HepG2 (cell line): ENCODE results near the gene NFRKB. TPM values are rescaled to one million over a fixed set of nuclear protein-coding genes. Genes with fewer than 3 reads are reported as not detected.
A peak's percentile ranks its signal among the peaks of the same experiment; 100 is the strongest.

Experiments
- FLYWCH1 ChIP-seq: sonication (generic); formaldehyde crosslinking; IDR thresholded peaks from 2 replicates; pipeline ENCODE4 v1.8.1; 2023; ENCODE audit warnings: mild to moderate bottlenecking, missing genetic modification reagents
- HDAC1 ChIP-seq: sonication (generic); formaldehyde crosslinking; IDR thresholded peaks from 2 replicates; pipeline ENCODE4 v1.5.1; 2020; ENCODE audit warnings: mild to moderate bottlenecking, missing genetic modification reagents
- KAT2B ChIP-seq: fragments of 150-350 bp; IDR thresholded peaks from 2 replicates; pipeline ENCODE4 v1.6.1; 2014; ENCODE audit warnings: low read depth, low read length, borderline replicate concordance
- SAFB2 ChIP-seq: sonication (generic); formaldehyde crosslinking; IDR thresholded peaks from 2 replicates; pipeline ENCODE4 v1.5.1; 2020; ENCODE audit warnings: missing genetic modification reagents, low read depth, mild to moderate bottlenecking, borderline replicate concordance
- SNAPC2 ChIP-seq: sonication (generic); formaldehyde crosslinking; IDR thresholded peaks from 2 replicates; pipeline ENCODE4 v1.8.1; 2022; ENCODE audit warnings: mild to moderate bottlenecking, missing genetic modification reagents
- SP2 ChIP-seq: sonication (generic); formaldehyde crosslinking; IDR thresholded peaks from 2 replicates; pipeline ENCODE4 v1.5.1; 2020; ENCODE audit warnings: mild to moderate bottlenecking, missing genetic modification reagents
- TOE1 ChIP-seq: sonication (generic); formaldehyde crosslinking; IDR thresholded peaks from 2 replicates; pipeline ENCODE4 v1.4.0; 2020; ENCODE audit warnings: mild to moderate bottlenecking, missing genetic modification reagents
- ZNF225 ChIP-seq: sonication (generic); formaldehyde crosslinking; IDR thresholded peaks from 2 replicates; pipeline ENCODE4 v1.4.0; 2020; ENCODE audit warnings: mild to moderate bottlenecking, missing genetic modification reagents
- ZNF354B ChIP-seq: sonication (generic); formaldehyde crosslinking; IDR thresholded peaks from 2 replicates; pipeline ENCODE4 v1.8.0; 2022; ENCODE audit warnings: mild to moderate bottlenecking, missing genetic modification reagents
- ZNF431 ChIP-seq: sonication (generic); formaldehyde crosslinking; IDR thresholded peaks from 2 replicates; pipeline ENCODE4 v1.9.0; 2022; ENCODE audit warnings: missing genetic modification reagents, low read depth, mild to moderate bottlenecking, borderline replicate concordance
- ZNF598 ChIP-seq: sonication (generic); formaldehyde crosslinking; IDR thresholded peaks from 2 replicates; pipeline ENCODE4 v1.5.1; 2020; ENCODE audit warnings: mild to moderate bottlenecking, missing genetic modification reagents, borderline replicate concordance
- ZNF607 ChIP-seq: sonication (generic); formaldehyde crosslinking; IDR thresholded peaks from 2 replicates; pipeline ENCODE4 v1.5.1; 2020; ENCODE audit warnings: missing genetic modification reagents, mild to moderate bottlenecking, borderline replicate concordance
- polyA plus RNA-seq, 8 experiments: library from polyadenylated mRNA; depleted of rRNA in 3 of 8; stranded (reverse) in 7 of 8; unstranded in 1 of 8; fragments of >200 nt; fragmentation: Illumina TruSeq in 4 of 8; extraction: Trizol in 4 of 8; gene quantifications; 2 replicates each; pipeline versions ENCODE4 v1.2.1 to v1.2.3, GENCODE V29; 2011 to 2016; ENCODE audit warnings: low read depth in 4 of 8, missing spikeins in 1 of 8, mixed read lengths in 1 of 8; ENCODE audit not compliant: insufficient read depth in 1 of 8
- total RNA-seq, 5 experiments: library from RNA; depleted of rRNA; stranded (reverse); fragments of >200 nt; fragmentation: Illumina TruSeq; extraction: Trizol; gene quantifications; 2 replicates each; pipeline ENCODE4 v1.2.3, GENCODE V29; 2016; ENCODE audit warnings: low read depth in 1 of 5
- TF ChIP-seq, protein P1 (sequence below): sonication (generic); formaldehyde crosslinking; IDR thresholded peaks from 2 replicates; pipeline ENCODE4 v1.4.0; 2020; ENCODE audit warnings: mild to moderate bottlenecking, missing genetic modification reagents
- TF ChIP-seq, protein P2 (sequence below): sonication (generic); formaldehyde crosslinking; IDR thresholded peaks from 2 replicates; pipeline ENCODE4 v1.4.0; 2020; ENCODE audit warnings: missing genetic modification reagents
- TF ChIP-seq, protein P3 (sequence below): sonication (generic); formaldehyde crosslinking; conservative IDR thresholded peaks from 2 replicates; pipeline ENCODE4 v1.4.0; 2020; ENCODE audit warnings: mild to moderate bottlenecking, missing genetic modification reagents, moderate library complexity
- TF ChIP-seq, protein P4 (sequence below): sonication (generic); formaldehyde crosslinking; IDR thresholded peaks from 2 replicates; pipeline ENCODE4 v1.8.1; 2023; ENCODE audit warnings: mild to moderate bottlenecking, missing genetic modification reagents, borderline replicate concordance
- TF ChIP-seq, protein P5 (sequence below): sonication (generic); formaldehyde crosslinking; conservative IDR thresholded peaks from 2 replicates; pipeline ENCODE4 v1.8.1; 2023; ENCODE audit warnings: missing genetic modification reagents
- TF ChIP-seq, protein P6 (sequence below): sonication (generic); formaldehyde crosslinking; IDR thresholded peaks from 2 replicates; pipeline ENCODE4 v1.4.0; 2020; ENCODE audit warnings: missing genetic modification reagents; ENCODE audit errors: not compliant biosample characterization

The NFRKB gene
- total and polyA plus RNA-seq, 2 of the 13 experiments (the other 11 are each of a cell fraction or from before 2014, with no cell fraction given), result 22.9 to 23.7 TPM

DNA sequence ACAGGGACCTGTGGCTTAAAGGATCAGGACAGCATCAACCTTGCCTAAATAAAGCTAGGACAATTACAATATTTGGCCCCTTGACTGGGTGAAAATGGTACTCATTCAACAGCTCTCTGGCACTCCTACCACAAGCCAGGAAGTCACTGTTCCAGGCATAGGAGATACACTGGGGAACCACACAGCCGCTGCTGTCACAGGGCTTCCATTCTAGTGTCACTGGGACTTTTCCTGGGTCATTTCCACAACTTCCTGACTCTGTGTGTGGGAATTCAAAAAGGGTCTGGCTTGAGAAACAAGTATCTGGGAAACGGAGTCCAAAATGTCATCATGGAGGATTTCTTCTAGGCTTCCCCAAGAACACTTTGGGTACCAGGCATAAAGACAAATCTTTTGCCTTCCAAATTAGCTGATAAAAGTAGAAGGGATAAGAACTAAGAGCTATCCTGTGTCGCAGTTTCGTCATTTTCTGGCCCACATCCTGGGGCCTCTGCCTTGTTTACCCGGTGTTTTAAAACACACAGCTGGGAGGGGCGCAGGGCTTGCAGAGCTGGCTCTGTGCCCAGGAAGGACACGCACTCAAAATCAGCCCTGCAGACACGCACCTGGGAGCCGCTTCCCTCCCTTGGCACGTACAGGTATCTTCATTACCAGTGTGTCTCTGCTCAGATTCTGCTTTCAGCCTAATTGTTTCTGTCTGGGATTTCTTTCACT is 41.7 kb downstream of the NFRKB start (continued):
- TF ChIP-seq, protein P1, sequence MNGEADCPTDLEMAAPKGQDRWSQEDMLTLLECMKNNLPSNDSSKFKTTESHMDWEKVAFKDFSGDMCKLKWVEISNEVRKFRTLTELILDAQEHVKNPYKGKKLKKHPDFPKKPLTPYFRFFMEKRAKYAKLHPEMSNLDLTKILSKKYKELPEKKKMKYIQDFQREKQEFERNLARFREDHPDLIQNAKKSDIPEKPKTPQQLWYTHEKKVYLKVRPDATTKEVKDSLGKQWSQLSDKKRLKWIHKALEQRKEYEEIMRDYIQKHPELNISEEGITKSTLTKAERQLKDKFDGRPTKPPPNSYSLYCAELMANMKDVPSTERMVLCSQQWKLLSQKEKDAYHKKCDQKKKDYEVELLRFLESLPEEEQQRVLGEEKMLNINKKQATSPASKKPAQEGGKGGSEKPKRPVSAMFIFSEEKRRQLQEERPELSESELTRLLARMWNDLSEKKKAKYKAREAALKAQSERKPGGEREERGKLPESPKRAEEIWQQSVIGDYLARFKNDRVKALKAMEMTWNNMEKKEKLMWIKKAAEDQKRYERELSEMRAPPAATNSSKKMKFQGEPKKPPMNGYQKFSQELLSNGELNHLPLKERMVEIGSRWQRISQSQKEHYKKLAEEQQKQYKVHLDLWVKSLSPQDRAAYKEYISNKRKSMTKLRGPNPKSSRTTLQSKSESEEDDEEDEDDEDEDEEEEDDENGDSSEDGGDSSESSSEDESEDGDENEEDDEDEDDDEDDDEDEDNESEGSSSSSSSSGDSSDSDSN (CRISPR knock-in tag), result peak; percentile 27; the same call in 1 of the 2 replicates
- TF ChIP-seq, protein P2, sequence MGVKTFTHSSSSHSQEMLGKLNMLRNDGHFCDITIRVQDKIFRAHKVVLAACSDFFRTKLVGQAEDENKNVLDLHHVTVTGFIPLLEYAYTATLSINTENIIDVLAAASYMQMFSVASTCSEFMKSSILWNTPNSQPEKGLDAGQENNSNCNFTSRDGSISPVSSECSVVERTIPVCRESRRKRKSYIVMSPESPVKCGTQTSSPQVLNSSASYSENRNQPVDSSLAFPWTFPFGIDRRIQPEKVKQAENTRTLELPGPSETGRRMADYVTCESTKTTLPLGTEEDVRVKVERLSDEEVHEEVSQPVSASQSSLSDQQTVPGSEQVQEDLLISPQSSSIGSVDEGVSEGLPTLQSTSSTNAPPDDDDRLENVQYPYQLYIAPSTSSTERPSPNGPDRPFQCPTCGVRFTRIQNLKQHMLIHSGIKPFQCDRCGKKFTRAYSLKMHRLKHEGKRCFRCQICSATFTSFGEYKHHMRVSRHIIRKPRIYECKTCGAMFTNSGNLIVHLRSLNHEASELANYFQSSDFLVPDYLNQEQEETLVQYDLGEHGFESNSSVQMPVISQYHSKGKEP (CRISPR knock-in tag), result no peak
- TF ChIP-seq KAT2B, result no peak
- TF ChIP-seq ZNF598, result no peak
- TF ChIP-seq, protein P3, sequence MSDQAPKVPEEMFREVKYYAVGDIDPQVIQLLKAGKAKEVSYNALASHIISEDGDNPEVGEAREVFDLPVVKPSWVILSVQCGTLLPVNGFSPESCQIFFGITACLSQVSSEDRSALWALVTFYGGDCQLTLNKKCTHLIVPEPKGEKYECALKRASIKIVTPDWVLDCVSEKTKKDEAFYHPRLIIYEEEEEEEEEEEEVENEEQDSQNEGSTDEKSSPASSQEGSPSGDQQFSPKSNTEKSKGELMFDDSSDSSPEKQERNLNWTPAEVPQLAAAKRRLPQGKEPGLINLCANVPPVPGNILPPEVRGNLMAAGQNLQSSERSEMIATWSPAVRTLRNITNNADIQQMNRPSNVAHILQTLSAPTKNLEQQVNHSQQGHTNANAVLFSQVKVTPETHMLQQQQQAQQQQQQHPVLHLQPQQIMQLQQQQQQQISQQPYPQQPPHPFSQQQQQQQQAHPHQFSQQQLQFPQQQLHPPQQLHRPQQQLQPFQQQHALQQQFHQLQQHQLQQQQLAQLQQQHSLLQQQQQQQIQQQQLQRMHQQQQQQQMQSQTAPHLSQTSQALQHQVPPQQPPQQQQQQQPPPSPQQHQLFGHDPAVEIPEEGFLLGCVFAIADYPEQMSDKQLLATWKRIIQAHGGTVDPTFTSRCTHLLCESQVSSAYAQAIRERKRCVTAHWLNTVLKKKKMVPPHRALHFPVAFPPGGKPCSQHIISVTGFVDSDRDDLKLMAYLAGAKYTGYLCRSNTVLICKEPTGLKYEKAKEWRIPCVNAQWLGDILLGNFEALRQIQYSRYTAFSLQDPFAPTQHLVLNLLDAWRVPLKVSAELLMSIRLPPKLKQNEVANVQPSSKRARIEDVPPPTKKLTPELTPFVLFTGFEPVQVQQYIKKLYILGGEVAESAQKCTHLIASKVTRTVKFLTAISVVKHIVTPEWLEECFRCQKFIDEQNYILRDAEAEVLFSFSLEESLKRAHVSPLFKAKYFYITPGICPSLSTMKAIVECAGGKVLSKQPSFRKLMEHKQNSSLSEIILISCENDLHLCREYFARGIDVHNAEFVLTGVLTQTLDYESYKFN, result peak; percentile 86
- TF ChIP-seq ZNF431, result peak; percentile 25; the same call in 1 of the 2 replicates
- TF ChIP-seq SNAPC2 (CRISPR knock-in tag), result no peak
- 0 out of 2 replicates have a peak, but pooled peaks have one; percentile 10 for TF ChIP-seq ZNF607
- TF ChIP-seq ZNF225, result no peak
- TF ChIP-seq TOE1 (CRISPR knock-in tag), result peak; percentile 64; the same call in 1 of the 2 replicates
- TF ChIP-seq, protein P4, sequence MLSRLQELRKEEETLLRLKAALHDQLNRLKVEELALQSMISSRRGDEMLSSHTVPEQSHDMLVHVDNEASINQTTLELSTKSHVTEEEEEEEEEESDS (CRISPR knock-in tag), result no peak
- no peak for TF ChIP-seq FLYWCH1 (CRISPR knock-in tag)
- TF ChIP-seq, protein P5, sequence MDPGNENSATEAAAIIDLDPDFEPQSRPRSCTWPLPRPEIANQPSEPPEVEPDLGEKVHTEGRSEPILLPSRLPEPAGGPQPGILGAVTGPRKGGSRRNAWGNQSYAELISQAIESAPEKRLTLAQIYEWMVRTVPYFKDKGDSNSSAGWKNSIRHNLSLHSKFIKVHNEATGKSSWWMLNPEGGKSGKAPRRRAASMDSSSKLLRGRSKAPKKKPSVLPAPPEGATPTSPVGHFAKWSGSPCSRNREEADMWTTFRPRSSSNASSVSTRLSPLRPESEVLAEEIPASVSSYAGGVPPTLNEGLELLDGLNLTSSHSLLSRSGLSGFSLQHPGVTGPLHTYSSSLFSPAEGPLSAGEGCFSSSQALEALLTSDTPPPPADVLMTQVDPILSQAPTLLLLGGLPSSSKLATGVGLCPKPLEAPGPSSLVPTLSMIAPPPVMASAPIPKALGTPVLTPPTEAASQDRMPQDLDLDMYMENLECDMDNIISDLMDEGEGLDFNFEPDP (CRISPR knock-in tag), result no peak
- no peak for TF ChIP-seq SAFB2
- peak; percentile 70; the same call in 1 of the 2 replicates for TF ChIP-seq HDAC1 (CRISPR knock-in tag)
- TF ChIP-seq, protein P6, sequence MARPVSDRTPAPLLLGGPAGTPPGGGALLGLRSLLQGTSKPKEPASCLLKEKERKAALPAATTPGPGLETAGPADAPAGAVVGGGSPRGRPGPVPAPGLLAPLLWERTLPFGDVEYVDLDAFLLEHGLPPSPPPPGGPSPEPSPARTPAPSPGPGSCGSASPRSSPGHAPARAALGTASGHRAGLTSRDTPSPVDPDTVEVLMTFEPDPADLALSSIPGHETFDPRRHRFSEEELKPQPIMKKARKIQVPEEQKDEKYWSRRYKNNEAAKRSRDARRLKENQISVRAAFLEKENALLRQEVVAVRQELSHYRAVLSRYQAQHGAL (CRISPR knock-in tag), result no peak
- no peak for TF ChIP-seq SP2 (CRISPR knock-in tag)
- TF ChIP-seq ZNF354B (CRISPR knock-in tag), result no peak
